Neutrophil (primary cell): Measurements from ENCODE around the gene SLC4A2.

Experiments
- H3K27ac ChIP-seq: fragments of 200-600 bp; sonication (generic); 2 replicates; pipeline ENCODE4 v1.5.1; 2016; ENCODE audit warnings: mild to moderate bottlenecking, moderate library complexity
- H3K27me3 ChIP-seq: fragments of 200-600 bp; sonication (generic); 2 replicates; pipeline ENCODE4 v1.6.0; 2016; ENCODE audit warnings: mild to moderate bottlenecking
- H3K36me3 ChIP-seq: fragments of 200-600 bp; sonication (generic); 2 replicates; pipeline ENCODE4 v1.5.1; 2017
- H3K4me1 ChIP-seq, 2 experiments: fragments of 200-600 bp in 1 of 2; sonication (generic) in 1 of 2; 1 replicate in 1 of 2; 2 replicates in 1 of 2; pipeline versions ENCODE4 v1.5.1 to v1.6.1; 2013 to 2016; ENCODE audit warnings: low read depth in 1 of 2, low read length in 1 of 2, mild to moderate bottlenecking in 1 of 2, moderate library complexity in 1 of 2; ENCODE audit not compliant: control insufficient read depth in 1 of 2, insufficient read depth in 1 of 2
- H3K4me3 ChIP-seq, 2 experiments: fragments of 200-600 bp in 1 of 2; sonication (generic) in 1 of 2; 1 replicate in 1 of 2; 2 replicates in 1 of 2; pipeline ENCODE4 v1.5.1; 2013 to 2016; ENCODE audit warnings: low read depth in 1 of 2, low read length in 1 of 2, mild to moderate bottlenecking in 1 of 2, moderate library complexity in 1 of 2
- H3K9me3 ChIP-seq: fragments of 200-600 bp; sonication (generic); 2 replicates; pipeline ENCODE4 v1.5.1; 2016
- TF ChIP-seq, protein P1 (sequence below): fragments of 200-600 bp; sonication (generic); IDR thresholded peaks from 2 replicates; pipeline ENCODE4 v1.5.1; 2016; ENCODE audit warnings: antibody characterized with exemption

Gene SLC4A2

DNA sequence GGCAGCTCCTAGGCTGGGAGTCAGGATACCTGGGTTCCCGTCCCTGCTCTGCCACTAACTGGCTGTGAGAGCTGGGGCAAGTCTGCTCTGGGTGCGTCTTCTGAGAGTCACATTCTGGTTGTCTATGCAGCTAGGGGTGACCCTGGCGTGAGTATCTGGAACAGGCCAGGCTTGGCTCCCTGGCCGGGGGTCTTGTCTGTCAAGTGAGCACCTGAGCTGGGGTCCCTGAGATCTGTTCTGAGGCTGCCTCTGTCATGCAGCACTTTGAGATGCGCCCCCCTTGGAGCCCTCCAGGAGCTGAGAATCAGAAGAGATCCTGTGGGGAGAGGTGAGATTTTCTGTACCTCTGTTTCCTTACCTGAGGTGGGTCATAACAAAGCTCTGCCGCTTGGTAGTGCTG lies 34.4 kb downstream of the SLC4A2 start:
- H3K27ac ChIP-seq = no peak overlapping the region
- no peaks in the 10 kb centered on the region for H3K36me3 ChIP-seq
- H3K27me3 ChIP-seq = peaks cover 8% of the 10 kb centered on the region
- TF ChIP-seq, protein P1, sequence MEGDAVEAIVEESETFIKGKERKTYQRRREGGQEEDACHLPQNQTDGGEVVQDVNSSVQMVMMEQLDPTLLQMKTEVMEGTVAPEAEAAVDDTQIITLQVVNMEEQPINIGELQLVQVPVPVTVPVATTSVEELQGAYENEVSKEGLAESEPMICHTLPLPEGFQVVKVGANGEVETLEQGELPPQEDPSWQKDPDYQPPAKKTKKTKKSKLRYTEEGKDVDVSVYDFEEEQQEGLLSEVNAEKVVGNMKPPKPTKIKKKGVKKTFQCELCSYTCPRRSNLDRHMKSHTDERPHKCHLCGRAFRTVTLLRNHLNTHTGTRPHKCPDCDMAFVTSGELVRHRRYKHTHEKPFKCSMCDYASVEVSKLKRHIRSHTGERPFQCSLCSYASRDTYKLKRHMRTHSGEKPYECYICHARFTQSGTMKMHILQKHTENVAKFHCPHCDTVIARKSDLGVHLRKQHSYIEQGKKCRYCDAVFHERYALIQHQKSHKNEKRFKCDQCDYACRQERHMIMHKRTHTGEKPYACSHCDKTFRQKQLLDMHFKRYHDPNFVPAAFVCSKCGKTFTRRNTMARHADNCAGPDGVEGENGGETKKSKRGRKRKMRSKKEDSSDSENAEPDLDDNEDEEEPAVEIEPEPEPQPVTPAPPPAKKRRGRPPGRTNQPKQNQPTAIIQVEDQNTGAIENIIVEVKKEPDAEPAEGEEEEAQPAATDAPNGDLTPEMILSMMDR = no peak
- H3K9me3 ChIP-seq = no peaks in the 10 kb centered on the region
- H3K4me1 ChIP-seq = peaks cover 11 to 12% of the 10 kb centered on the region in 2 experiments
- H3K4me3 ChIP-seq = no peak overlapping the region

DNA sequence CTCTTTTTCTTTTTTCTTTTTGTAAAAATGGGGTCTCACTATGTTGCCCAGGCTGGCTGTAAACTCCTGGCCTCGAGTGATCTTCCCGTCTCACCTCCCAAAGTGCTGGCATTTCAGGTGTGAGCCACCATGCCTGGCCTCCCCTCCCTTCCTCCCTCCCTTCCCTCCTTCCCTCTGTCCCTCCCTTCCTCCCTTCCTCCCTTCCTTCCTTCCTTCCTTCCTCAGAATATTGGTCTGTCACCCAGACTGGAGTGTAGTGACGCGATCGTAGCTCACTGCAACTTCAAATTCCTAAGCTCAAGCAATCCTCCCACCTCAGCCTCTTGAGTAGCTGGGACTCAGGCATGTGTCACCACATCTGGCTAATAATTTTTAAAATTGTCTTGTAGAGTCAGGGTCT lies 35.3 kb downstream of the SLC4A2 start:
- Histone ChIP-seq H3K27ac (no peak overlapping the region), H3K4me1 (peaks cover 2 to 3% of the 10 kb centered on the region in 2 experiments), H3K9me3 (no peaks in the 10 kb centered on the region), H3K4me3 (no peak overlapping the region), H3K36me3 (no peaks in the 10 kb centered on the region), H3K27me3 (no peaks in the 10 kb centered on the region)
- TF ChIP-seq, protein P1 = no peak

DNA sequence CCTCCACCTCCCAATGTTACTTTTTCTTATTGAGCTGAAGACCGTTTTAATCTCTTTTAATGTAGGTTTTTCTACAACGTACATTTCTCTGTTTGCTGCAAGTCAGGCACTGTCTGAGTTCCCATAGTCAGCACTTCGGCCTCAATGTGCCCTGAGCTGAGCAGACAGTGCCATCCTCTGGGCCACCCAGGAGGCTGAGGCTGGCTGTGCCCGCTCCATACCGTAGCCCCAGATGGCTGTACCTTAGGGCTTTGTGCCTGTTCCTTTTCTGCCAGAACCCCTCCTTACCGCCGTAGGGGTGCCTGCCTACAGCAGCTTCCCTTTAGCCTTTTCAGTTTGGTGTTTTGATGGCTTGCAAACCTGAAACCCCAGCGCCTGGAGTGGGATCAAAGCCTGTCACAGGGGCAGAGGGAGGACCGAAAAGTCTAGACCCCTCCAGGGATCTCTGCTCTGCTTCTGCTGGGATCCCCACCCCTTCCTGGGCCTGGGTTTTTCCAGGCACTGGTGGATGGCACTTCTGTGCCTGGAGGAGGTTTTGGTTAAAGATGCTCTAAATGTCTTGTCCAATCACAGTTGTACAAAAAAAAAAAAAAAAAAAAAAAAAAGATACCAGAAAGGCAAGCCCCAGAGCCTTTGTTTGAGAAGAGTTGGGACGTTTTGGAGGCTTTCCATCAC lies 35.9 kb downstream of the SLC4A2 start:
- Histone ChIP-seq H3K9me3 (no peaks in the 10 kb centered on the region), H3K36me3 (no peaks in the 10 kb centered on the region), H3K27me3 (no peaks in the 10 kb centered on the region), H3K4me3 (no peak overlapping the region), H3K27ac (no peak overlapping the region), H3K4me1 (no peaks in the 10 kb centered on the region)
- TF ChIP-seq, protein P1 = no peak

DNA sequence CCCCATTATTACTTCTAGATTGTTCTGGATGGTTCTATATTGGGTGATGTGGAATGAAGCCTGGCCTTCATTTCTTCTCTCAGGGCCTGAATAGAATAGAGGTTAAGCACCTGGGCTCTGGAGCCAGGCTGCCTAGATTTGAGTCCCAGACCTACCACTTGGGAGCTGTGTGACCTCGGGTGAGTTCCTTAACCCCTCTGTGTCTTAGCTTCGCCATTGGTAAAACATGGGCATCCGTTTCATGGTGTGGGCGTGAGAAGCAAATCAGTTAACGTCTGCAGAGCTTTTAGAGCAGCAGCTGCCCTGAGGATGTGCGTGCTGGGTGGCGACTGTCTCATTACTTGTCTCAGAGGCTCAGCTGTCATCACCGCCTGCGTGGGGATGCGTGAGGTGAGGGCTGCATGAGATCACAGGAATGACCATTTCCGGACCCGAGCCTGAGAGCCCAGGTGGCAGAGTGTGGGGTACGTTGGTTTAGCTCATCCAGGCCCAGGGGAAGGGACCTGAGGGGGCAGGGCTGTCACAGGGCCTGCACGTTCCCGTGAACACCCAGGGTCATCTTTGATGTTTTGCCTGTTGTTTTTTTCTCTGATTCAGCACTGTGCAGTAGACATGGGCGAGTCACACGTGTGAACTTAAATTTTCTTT lies 36.6 kb downstream of the SLC4A2 start:
- no peak overlapping the region for H3K4me3 ChIP-seq
- no peaks in the 10 kb centered on the region for H3K4me1 ChIP-seq
- no peak overlapping the region for H3K27ac ChIP-seq
- TF ChIP-seq, protein P1 = no peak
- H3K36me3 ChIP-seq = no peaks in the 10 kb centered on the region
- H3K9me3 ChIP-seq = no peaks in the 10 kb centered on the region
- H3K27me3 ChIP-seq = no peaks in the 10 kb centered on the region

DNA sequence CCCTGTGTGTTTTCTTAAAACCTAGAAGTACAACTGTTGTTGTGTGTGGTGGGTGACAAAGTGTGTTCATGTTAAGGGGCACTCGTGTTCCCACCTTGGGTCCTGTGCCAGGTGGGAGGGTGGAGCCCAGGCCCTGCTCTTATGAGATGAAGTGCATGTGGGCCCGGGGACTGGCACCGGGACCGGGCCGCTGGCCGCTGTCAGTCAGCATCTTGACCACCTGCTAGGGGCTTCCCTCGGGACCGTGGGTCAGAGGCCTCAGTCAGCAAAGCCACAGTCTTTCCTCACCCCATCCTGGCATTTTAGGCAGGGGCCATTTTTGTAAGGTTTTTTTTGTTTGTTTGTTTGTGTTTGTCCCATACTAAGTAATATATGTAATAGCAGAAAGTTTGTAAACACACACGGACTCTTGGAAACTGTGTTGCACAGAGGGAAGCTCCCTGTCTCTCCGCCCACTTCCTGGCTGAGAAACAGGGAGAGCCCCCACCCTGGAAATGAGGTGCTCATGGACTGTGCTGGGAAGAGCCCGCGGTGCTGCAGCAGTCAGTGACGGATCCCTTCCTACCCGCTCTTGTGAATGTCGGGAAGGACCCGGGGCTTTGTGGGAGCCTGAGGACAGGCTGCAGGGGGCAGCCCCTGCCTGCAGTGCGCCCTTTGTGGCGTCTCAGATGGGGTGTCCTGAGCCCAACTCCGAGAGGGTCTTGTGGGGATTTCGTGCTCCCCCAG lies 40.3 kb downstream of the SLC4A2 start:
- no peak overlapping the region for H3K4me3 ChIP-seq
- H3K4me1 ChIP-seq = no peaks in the 10 kb centered on the region
- H3K9me3 ChIP-seq = no peaks in the 10 kb centered on the region
- no peaks in the 10 kb centered on the region for H3K27me3 ChIP-seq
- no peak overlapping the region for H3K27ac ChIP-seq
- TF ChIP-seq, protein P1 = no peak
- no peaks in the 10 kb centered on the region for H3K36me3 ChIP-seq
